GM18511 (cell line): ENCODE data around the gene EPM2A.

Source experiments
- ATAC-seq: cut with Tn5 transposase; IDR thresholded peaks from one replicate; pipeline ENCODE4 v1.9.1; 2021; ENCODE audit warnings: mild to moderate bottlenecking, moderate library complexity; ENCODE audit not compliant: unreplicated experiment

Gene EPM2A

DNA sequence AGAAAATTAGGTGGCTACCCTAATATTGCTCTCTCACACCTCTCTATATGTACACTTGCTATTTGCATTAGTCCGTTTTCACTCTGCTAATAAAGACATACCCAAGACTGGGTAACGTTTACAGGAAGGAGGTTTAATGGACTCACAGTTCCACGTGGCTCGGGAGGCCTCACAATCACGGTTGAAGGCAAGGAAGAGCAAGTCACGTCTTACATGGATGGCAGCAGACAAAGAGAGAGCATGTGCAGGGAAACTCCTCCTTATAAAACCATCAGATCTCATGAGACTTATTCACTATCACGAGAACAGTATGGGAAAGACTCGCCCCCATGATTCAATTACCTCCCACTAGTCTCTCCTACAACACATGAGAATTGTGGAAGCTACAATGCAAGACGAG, 53.4 kb downstream of the EPM2A start:
- ATAC-seq: no peak

DNA sequence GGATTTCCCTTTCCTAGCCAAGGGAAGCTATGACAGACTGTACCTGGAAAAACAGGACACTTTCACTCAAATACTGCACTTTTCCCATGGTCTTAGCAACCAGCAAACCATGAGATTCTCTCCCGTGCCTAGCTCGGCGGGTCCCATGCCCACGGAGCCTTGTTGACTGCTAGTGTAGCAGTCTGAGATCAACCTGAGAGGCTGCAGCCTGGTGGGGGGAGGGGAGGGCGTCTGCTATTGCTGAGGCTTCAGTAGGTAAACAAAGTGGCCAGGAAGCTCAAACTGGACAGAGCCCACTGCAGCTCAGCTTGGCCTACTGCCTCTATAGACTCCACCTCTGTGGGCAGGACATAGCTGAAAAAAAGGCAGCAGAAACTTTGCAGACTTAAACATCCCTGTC, 61.8 kb downstream of the EPM2A start:
- no peak for ATAC-seq

DNA sequence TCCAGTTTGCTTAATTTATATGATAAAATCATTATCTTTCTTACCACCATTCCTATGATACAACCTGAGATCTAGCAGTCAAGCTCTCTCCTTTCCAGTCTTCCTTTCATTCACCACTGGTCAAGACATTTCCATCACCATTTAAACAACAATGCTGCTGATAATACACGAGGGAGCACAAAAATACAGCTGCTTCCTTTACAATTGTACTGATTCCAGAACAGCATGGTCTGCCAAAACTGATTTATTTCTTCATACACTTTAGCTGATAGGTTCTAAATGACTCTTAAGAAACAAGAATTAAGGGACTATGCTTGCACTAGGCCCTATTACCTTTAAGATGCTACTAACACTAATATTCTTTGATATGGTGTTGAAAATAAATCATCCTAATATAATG, 65.0 kb downstream of the EPM2A start:
- no peak for ATAC-seq

DNA sequence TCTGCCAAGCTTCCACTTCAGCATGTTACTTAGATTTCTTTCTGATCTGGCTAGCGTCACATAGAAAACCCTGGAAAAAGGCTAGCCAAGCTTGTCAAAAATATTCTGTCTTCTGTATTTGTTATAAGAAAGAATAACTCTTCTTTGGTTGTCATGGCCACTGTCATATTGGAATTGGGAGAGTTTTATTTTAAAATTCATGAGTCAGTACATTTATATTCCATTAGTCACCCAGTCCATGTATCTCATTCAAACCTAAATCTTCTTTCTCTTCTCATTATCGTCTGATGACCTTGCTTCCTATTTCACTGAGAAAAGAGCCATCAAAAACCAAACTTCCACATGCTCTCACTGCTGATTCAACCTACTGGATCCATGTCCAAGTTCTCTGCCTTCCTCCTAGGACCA, 65.7 kb downstream of the EPM2A start:
- no peak for ATAC-seq

DNA sequence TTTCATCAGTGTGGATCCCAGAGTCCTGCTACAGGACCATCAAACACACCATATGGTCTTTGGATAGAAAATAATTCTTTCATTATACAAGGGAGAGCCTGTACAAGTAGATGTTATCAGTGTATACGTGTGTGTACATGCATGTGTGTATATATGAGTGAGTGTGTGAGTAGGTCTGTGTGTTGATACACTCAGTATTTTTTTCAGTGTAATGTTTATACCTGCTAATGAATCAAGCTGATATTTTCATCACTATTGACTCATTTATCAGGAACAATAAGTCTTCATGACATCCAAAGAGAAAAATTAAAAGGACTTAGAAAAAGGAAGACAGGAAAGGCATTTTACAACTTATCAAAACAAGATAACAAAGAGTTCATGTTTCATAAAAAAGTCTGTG, 66.5 kb downstream of the EPM2A start:
- ATAC-seq: no peak

DNA sequence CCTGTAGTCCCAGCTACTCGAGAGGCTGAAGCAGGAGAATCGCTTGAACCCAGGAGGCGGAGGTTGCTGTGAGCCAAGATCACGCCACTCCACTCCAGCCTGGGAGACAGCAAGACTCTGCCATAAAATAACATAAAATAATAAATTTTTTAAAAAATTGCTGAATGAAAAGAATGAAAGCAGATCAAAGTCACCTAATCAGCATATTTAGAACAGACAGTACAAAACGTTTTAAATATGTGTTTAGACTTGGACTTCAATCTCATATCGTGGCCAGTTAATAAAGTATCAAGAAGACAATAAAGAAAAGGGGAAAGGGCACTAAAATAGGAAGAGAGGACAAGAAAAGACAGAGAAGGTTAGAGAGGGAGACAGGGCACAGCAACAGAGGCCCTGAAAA, 74.6 kb downstream of the EPM2A start:
- ATAC-seq: no peak

DNA sequence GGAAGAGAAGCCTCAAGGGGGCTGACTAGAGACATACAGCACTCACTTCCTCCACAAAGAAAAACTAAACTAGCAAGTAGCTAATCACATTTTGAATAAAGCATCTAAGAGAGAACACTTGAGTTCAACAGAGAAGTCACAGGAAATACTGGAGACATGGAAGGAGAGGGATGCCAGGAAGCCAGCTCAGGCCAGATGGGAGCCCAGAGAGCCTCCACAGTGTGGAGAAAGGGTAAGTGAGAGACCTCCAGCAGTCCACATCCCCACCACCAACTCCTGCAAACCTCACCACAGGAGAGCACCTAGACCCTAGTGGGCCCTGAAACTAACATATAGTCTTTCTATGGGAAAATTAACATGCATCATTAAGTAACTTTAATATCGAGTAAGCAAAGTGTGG, 79.2 kb downstream of the EPM2A start:
- ATAC-seq: no peak

DNA sequence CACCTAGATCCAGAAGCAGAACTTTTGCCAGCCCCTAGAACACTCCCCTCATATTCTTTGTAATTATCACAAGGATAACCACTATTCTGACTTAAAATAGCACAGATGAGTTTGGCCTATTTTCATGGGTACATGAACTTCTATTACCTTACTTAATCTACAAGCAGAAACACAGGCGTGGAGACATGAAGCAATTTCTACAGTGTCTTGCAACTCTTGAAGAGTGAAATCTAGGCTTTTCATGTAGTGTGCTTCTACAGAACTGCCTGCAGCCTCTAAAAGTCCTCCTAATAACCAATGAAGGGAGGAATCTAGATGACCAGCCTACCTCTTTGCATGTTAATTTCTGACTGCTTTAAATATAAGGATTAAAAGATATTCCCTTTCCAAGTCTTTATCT, 82.7 kb downstream of the EPM2A start:
- ATAC-seq: no peak

DNA sequence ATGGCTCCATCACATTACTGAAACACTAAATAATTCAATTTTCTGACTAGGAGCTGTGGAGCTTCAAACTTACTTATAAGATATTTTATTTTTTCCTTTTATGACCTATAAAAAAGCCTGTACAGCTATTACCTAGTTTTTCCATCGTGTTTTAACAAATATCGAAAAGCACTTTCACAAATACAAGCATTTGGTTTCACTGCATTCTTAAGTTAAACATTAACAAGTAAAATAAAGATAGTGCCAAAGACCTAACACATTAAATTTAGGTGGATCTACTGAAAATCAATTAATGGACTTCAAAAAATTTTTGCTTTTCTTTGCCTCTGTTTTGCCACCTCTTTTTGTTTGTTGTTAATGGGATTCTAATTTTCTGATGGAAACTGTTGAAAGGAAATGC, 83.3 kb downstream of the EPM2A start:
- no peak for ATAC-seq

DNA sequence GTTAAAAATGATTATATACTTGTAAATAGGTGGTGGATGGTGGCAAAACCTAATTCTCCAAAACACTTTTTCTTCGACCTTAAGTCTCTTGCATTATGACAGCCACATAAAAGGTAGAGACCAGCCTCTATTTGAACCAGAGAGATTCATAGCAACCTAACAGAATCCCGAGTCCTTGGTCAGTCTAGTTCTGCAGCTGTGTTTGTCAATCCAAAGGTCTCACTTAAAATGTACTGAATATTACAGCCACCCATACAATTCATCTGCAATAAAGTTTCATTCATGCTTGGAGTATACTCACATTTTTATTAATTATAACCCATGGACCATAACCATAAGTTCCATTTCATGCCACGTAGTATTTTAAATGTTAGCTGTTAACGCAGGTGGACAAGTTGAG, 87.2 kb downstream of the EPM2A start:
- ATAC-seq: no peak

DNA sequence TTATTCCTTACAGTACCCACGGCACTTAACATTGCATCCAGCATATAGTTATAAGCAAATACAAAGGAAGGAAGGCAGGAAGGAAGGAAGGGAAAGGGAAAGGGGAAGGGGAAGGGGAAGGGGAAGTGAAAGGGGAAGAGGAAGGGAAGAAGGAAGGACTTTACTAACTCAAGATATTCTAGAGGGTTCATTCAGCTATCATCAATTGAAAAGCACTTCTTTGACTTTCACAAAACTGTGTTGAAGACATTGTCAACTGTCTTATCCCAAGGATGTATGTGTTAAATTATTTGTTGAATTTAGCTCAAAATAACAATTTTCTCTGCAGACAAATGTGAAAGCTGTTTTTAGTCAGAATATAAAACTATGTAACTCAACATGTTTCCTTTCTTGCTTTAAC, 87.7 kb downstream of the EPM2A start:
- ATAC-seq: no peak

DNA sequence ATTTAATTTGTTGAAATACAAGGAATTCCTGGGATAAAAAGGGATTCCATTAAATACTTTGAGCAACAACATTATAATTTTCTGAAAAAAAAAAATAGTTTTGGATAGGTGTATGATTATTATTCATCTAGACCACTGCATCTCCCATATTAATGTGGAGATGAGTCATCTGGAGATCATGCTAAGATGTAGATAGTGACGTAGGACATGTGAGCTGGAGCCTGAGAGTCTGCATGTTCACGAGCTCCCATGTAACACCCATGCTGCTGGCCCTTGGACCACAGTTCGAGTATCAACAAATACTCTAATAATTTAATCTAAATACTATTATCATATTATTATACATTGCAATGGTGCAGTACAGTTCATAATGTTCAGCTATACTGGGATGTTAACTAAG, 91.6 kb downstream of the EPM2A start:
- ATAC-seq: no peak

DNA sequence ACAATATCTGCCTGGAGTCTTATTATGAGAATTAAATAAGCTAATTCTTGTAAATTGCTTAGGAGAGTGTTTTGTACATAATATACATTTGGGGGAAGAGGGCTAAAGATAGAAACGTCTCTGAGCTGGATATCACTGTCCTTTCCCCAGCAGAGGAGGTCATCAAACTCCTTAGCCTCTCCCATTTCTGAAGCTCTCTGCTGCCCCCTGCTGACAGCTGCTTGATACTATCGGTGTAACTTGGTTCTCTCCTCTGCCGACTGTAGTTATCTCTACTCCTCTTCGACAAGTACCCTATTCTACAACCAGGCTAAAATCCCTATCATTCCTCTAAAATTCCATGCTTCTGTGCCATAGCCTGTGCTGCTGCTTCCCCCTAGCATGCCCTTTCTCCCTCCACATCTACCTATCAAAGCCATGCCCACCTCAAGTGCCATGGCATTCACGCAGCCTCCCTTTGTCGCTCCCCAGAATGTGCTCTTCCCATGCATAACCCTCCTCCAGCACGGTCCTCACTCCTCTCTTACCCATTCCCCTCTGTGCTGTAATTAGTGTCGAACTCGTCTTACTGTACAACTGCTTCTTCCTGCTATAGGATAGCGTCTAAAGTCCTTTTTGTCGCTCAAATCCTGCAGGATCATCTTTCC, 101.2 kb downstream of the EPM2A start:
- peak; percentile 97 for ATAC-seq

DNA sequence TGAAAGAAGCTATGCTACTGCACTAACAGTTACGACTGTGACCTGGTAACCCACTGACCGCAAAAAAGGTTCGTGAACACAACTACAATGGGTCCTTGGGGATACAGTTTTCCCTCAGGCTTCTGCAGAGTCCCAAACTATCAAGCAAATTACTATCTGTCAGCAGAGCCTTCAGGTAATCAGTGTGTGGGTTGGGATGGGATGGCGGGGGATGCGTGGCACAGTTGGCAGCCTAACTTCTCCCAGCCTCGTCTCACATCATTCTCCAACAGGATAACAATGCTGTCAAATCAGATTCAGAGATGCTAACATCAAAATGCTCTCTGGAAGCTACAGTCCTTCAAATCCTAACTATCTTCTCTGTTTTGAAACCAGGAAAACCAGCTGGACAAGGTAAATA, 102.3 kb downstream of the EPM2A start:
- ATAC-seq: no peak

DNA sequence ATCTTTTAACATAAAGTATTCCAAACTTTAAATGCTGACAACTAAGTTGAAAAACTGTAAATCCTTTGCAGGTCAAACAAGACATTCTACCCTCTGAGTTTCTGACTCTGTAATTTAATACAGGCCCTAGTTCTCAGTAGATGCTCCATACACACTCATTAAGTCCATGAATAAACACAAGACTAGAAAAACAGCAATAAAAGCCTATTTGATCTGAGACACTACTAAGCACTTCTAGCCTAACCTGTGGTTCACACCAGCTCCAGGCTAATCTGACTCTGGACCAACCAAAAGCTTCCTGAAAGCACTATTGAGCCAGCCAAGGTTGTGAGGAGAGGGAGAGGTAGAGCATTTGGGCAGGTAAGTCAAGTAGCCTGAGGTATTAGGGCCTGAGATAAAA, 103.9 kb downstream of the EPM2A start:
- ATAC-seq: no peak

DNA sequence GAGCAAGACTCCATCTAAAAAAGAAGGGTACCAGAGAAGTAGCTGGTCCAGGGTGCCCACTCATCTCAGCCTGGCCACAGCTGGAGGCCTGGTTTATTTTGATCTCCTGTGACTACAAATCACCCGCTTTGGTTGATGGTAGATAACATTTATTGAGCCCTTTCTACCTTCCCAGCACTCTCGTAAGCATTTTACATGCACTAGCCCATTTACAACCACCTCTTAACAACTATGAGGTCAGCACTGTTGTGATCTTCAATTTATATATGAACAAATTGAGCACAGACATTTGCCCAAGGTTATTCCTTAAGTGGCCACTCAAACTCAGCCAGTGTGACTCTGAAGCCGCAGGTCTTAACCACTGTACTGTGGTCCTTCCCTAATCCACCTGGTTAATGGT, 104.7 kb downstream of the EPM2A start:
- no peak for ATAC-seq

DNA sequence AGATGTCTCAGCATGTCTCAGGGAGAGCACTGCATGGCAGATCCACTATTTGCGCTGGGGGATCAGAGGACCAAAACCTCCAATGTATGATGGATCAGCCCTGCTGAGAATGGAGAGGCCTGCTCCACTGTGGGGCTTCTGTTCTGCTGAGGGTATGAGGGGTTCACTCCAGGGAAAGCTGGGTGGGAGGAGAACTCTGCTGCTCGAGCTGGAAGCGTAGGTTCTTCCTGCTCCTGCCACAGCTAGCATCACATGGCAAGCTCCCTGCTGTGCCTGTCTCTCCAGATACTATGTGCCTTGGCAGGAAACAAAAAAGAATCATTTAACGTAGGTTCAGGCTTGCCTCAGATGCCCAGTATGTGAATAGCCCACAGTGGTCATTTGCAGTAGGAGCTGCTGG, 105.8 kb downstream of the EPM2A start:
- ATAC-seq: no peak

DNA sequence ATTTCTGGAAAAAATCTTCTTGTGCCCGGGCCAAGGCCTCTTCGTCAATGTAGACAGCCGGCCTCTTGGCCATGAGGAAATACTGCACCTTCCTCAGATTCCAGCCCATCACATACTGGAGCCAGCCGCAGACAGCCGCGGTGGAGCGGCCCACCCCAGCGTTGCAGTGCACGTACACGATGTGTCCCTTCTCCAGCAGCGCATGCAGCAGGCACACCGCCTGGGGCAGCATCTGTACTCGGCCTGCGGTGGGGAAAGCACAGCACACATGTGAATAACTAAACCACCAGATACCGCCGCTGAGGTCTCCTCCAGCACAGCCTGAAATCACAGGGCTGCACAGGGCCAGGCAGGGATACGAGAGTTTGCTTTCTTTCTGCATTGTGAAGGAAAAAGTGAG, 107.9 kb downstream of the EPM2A start:
- ATAC-seq: no peak

DNA sequence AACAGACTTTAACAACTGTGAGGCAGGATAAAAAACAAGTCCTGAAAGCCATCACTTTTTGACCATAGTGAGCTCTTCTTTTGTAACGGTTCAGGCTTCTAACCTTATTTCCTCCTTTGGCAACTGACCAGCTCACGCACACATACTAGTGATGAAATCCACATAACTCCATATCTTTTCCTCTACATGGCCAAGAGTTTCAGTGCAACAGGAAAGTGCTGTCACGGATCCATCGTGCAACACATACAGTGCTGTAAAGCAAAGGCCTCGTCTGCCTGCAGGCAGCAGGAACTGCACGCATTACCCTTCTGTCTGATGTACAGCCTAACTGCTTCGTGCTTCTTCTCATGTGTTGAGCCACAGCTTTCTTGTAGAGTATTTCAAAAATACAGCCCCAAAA, 108.5 kb downstream of the EPM2A start:
- no peak for ATAC-seq

DNA sequence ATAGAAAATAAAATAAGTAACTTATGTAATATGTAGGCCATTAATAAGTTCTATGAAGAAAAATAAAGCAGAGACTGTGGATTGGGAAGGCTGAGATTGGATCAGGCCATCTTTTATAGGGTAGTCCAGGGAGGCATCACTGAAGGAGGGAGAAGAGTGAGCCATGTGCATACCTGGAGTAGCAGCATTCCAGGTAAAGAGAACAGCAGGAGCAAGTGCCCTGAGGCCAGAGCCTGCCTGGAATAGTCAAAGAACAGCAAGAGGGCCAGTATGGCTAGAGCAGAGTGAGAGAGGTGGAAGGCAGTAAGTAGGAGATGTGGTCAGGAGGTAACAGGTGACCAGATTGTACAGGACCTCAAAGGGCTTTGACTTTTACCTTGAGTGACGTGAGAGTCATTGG, 112.1 kb downstream of the EPM2A start:
- ATAC-seq: no peak

DNA sequence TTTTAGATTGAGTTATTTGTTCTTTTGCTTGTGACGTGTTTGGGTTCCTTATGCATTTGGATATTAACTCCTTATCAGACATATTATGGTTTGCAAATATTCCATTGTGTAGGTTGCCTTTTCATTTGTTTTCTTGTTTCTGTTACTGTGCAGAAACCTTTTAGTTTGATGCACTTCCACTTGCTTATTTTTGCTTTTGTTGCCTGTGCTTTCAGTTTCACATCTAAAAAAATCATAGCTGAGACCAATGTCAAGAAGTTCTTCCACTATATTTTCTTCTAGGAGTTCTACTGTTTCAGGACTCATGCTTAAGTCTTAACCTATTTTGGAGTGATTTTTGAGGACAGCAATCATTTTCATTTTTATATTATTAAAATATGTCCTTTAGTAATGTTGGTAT, 113.5 kb downstream of the EPM2A start:
- peak; percentile 78 for ATAC-seq

DNA sequence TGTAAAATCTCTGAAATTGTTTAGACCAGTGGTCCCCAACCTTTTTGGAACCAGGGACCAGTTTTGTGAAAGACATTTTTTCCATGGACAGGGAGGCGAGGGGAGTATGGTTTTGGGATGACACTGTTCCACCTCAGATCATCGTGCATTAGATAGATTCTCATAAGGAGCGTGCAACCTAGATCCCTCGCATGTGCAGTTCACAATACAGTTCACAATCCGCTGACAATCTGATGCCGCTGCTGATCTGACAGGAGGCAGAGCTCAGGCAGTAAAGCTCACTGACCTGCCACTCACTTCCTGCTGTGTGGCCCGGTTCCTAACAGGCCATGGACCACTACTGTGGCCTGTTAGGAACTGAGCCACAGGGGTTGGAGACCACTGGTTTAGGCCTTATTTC, 115.2 kb downstream of the EPM2A start:
- no peak for ATAC-seq

DNA sequence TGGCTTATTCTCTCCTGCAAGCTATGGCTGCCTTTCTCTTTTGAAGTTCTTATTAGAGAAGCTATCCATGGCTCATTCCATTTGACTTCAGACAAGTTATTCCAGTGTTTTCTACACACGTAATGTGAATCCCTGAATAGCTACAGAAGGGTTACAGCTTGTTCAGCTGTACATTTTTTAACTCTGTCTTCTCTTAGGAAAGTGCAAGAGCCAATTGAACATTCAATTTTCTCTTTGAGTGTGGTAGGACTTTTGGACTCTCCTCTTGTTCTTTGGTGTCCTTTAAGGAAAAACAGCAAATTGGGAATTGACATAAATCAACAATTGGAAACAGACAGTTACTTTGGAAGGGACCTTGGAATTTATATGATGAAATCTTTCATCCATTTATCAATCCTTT, 125.8 kb downstream of the EPM2A start:
- no peak for ATAC-seq

DNA sequence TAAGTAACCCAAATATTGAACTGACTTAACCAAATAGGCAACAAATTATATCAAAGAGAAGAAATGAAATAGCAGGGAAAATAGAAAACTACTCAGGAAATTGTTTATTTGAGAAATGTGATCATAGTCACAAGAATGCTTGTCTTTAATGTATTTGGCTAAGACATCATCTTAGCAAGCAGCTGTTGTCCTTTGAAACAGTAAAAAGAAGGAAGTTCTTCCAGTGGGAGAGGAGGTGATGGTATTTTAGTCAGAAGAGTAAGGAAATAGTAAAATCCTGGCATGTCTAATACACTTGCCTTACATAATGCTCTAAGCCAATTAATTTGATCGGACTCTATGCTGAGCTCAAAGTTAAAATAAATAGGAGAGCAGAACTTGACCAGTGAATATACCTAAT, 126.5 kb downstream of the EPM2A start:
- ATAC-seq: no peak
